ENCODE results near the gene ATP2B1.
"Not testable (repeated sequence)": the region's sequence is repeated elsewhere in the genome, so short reads cannot be mapped to it uniquely, and the experiment has no call there.

ATP2B1 gene

GRCh38 chr12:89717759-89718523 is 9.3 kb upstream of the ATP2B1 start:
- DNase-seq (ENCODE audit: insufficient read length, low spot score) (no peak), FAIRE-seq (no peak)

GRCh38 chr12:89712706-89713105 is 4.1 kb upstream of the ATP2B1 start:
- FAIRE-seq, result no peak
- DNase-seq (ENCODE audit: insufficient read length, low spot score), result no peak

- DNase-seq (ENCODE audit: insufficient read length, low spot score) (no peak), FAIRE-seq (no peak)
Measured at GRCh38 chr12:89710873-89711750, 2.5 kb upstream of the ATP2B1 start.

- no peak for DNase-seq (ENCODE audit: insufficient read length, low spot score)
- no peak for FAIRE-seq
Measured at GRCh38 chr12:89709995-89710872, 1.6 kb upstream of the ATP2B1 start.

- FAIRE-seq, result peak; percentile 93
- peak; percentile 93 for DNase-seq (ENCODE audit: insufficient read length, low spot score)
Measured at GRCh38 chr12:89709157-89709994, 738 bp upstream of the ATP2B1 start.

- FAIRE-seq (no peak), DNase-seq (ENCODE audit: insufficient read length, low spot score) (no peak)
Measured at GRCh38 chr12:89707703-89708564, 704 bp downstream of the ATP2B1 start.

- DNase-seq (ENCODE audit: insufficient read length, low spot score) (no peak), FAIRE-seq (no peak)
Measured at GRCh38 chr12:89706986-89707702, 1.5 kb downstream of the ATP2B1 start.

- DNase-seq (ENCODE audit: insufficient read length, low spot score) (no peak), FAIRE-seq (no peak)
Measured at GRCh38 chr12:89706551-89706950, 2.1 kb downstream of the ATP2B1 start.

- no peak for DNase-seq (ENCODE audit: insufficient read length, low spot score)
- FAIRE-seq, result no peak
Measured at GRCh38 chr12:89704457-89704856, 4.2 kb downstream of the ATP2B1 start.

- DNase-seq (ENCODE audit: insufficient read length, low spot score) (no peak), FAIRE-seq (no peak)
Measured at GRCh38 chr12:89703768-89704167, 4.9 kb downstream of the ATP2B1 start.

- FAIRE-seq (no peak), DNase-seq (ENCODE audit: insufficient read length, low spot score) (no peak)
Measured at GRCh38 chr12:89702503-89702902, 6.1 kb downstream of the ATP2B1 start.

GRCh38 chr12:89701606-89702206 is 6.9 kb downstream of the ATP2B1 start:
- no peak for FAIRE-seq
- DNase-seq (ENCODE audit: insufficient read length, low spot score), result no peak

- no peak for DNase-seq (ENCODE audit: insufficient read length, low spot score)
- no peak for FAIRE-seq
Measured at GRCh38 chr12:89700191-89700810, 8.3 kb downstream of the ATP2B1 start.

- DNase-seq (ENCODE audit: insufficient read length, low spot score) (no peak), FAIRE-seq (no peak)
Measured at GRCh38 chr12:89698607-89699006, 10.0 kb downstream of the ATP2B1 start.

- not testable (repeated sequence) for DNase-seq (ENCODE audit: insufficient read length, low spot score); FAIRE-seq
Measured at GRCh38 chr12:89697728-89698127, 10.9 kb downstream of the ATP2B1 start.

GRCh38 chr12:89697296-89697695 is 11.3 kb downstream of the ATP2B1 start:
- FAIRE-seq, result no peak
- DNase-seq (ENCODE audit: insufficient read length, low spot score), result no peak

- no peak for FAIRE-seq
Measured at GRCh38 chr12:89695830-89696229, 12.8 kb downstream of the ATP2B1 start.

GRCh38 chr12:89695100-89695499 is 13.5 kb downstream of the ATP2B1 start:
- FAIRE-seq (no peak), DNase-seq (ENCODE audit: insufficient read length, low spot score) (no peak)

More at GRCh38 chr12:89695830-89696229, 12.8 kb downstream of the ATP2B1 start:
- DNase-seq (ENCODE audit: insufficient read length, low spot score), result no peak
